Embryonic facial prominence (tissue), 1 donor: ENCODE results near the gene FDX1.
A peak's percentile ranks its signal among the peaks of the same experiment; 100 is the strongest.

Experiments used
- DNase-seq: peaks from one replicate; pipeline ENCODE4 v3.0.0-alpha.2; 2016; ENCODE audit errors: extremely low spot score

Gene FDX1

DNA sequence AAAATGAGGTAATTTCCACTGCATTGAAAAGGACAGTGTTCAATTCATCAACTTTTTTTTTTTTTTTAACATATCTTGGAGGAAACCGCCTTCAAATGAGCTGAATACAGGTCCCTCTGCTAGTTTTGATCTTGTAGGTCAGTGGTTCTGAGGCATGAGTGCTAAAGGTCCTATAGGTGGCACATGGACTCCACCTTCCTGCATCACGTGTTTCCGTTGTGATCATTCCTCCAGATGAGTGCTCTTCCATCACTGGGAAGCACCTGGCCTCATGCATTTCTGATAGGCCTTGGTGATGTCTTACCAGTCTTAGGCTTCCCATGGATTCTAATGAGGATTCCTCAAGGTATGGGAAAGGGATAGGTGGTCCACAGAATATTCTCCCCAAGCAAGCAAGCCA, 37.8 kb downstream of the FDX1 start:
- no peak for DNase-seq

DNA sequence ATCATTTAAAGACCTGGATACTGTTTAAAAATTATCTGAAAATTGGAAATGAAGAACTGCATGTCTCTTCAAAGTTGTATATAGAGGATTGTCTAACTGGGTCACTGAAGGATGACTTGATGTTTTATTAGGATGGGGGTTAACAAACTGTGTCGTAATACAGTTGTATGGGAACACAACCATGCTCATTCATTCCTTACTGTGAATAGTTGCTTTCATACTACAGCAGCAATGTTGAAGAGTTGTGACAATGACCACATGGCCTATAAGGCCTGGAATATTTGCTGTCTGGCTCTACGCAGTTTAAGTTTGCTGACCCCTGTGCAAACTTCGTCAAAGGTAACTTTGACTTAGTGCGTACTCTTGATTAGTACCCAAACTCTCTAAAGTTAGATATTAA, 38.4 kb downstream of the FDX1 start:
- no peak for DNase-seq

GRCh38 chr11:110469127-110469526, 39.4 kb downstream of the FDX1 start:
- no peak for DNase-seq

DNA sequence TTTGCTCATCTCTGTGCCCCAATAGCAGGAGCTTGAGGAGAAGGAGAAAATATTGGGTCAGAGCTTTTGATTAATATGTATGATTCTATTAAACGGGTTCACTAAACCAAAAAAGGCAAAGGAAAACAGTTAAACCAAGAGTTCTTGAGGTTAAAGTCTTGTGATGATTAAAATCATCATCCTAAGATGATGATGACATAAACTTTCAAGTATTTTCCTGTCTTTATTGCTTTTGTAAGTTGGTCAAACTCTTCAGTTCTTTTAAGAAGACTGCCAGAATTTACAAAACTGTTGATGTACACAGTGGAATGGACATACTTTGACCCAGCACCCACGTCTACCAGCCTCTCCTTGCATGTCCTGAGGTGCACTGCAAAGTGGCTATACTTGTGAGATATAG, 41.0 kb downstream of the FDX1 start:
- DNase-seq = no peak

GRCh38 chr11:110471371-110471770, 41.6 kb downstream of the FDX1 start:
- no peak for DNase-seq

DNA sequence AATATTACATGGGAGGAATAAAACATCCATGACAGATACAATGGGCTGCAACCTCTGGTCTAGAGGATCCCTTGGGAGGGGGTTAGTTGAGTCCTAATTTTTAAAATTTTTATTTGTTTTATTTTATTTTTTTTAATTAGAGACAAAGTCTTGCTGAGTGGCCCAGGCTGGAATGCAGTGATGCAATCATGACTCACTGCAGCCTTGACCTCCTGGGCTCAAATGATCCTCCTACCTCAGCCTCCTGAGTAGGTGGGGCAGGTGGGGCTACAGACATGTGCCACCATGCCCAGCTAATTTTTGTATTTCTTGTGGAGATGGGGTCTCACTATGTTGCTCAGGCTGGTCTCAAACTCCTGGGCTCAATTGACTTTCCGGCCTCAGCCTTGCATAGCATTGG, 43.1 kb downstream of the FDX1 start:
- DNase-seq = no peak

DNA sequence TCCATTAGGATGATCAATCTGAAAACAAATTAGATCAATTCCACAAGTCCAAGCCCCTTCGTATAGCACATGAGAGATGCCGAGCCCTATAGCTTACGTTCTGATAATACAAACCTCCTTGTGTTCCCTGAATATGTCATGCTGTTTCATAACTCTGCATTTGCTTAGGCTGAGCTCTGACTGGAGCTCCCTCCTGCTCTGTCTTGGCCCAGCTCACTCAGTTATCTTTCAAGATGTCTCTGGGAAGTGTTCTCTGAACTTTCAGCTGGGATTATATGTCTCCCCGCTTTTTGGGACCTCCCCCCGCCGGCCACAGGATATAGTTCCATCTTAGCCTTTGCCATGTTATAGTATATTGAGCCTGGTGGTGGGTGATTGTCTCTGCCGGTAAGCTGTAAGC, 44.0 kb downstream of the FDX1 start:
- no peak for DNase-seq

GRCh38 chr11:110474578-110474977, 44.8 kb downstream of the FDX1 start:
- DNase-seq = no peak

DNA sequence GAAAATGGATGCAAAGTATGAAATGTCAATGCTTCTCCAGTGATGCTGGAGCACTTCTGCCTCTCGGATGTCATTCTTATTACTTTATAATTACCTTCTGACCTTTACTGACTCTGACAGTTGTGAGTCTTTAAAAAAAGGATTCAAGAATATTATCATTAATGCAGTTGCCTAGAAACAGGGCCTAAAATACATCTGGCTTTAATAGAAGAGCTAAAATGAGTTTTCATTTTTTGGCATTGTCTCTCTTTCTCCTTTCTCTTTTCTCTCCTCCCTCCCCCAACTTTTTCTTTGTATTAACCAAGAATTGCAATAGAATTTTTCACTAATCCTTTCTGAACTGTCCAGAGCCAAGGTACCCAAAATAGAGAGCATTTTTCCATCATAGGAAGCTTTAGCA, 45.9 kb downstream of the FDX1 start:
- DNase-seq = peak; percentile 65

GRCh38 chr11:110478410-110478809, 48.7 kb downstream of the FDX1 start:
- no peak for DNase-seq

- no peak for DNase-seq
Observed at GRCh38 chr11:110479108-110480101, 49.7 kb downstream of the FDX1 start.

- no peak for DNase-seq
Observed at GRCh38 chr11:110481523-110481922, 51.8 kb downstream of the FDX1 start.

GRCh38 chr11:110486156-110486555, 56.4 kb downstream of the FDX1 start:
- DNase-seq = no peak

- no peak for DNase-seq
Observed at GRCh38 chr11:110488446-110488845, 58.7 kb downstream of the FDX1 start.

GRCh38 chr11:110490886-110491285, 61.1 kb downstream of the FDX1 start:
- no peak for DNase-seq

- DNase-seq = peak; percentile 85
Observed at GRCh38 chr11:110491577-110492320, 62.0 kb downstream of the FDX1 start.

- no peak for DNase-seq
Observed at GRCh38 chr11:110492321-110492685, 62.6 kb downstream of the FDX1 start.

GRCh38 chr11:110493346-110493745, 63.6 kb downstream of the FDX1 start:
- no peak for DNase-seq

DNA sequence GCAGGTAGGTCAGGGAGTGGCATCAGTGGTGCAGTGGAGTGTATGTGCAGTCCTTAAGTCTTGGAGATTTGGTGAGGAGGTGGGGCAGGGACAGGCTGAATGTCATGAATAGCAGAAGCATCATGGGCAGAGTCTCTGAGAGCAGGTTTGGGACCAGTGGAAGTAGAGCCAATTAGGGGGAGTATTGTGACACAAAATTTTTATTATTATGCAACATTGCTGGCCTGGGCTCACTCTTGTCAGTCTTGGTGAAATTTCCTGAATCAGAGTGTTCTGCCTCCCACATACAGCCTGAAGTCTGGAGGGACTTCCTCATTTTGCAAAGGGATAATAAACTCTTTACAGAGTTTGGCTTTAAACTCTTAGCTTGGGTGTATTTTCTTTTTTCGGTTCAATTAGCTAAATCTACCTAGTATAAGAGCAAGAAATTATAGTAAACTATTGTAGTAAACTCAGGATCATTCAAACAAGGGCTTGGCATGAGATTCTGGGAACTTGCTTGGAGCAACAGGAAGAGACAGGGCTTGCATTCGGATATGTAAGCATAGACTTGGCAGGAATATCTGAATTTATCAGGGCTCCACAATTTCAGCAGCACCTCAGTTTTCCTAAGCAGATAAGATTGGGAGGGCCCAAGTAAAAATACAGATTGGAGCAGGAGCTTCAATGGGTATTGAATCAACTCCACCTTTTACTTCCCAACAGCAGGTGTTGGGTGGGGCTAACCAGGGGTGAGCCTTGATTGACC, 67.7 kb downstream of the FDX1 start:
- DNase-seq = no peak

GRCh38 chr11:110501428-110501827, 71.7 kb downstream of the FDX1 start:
- DNase-seq = no peak

DNA sequence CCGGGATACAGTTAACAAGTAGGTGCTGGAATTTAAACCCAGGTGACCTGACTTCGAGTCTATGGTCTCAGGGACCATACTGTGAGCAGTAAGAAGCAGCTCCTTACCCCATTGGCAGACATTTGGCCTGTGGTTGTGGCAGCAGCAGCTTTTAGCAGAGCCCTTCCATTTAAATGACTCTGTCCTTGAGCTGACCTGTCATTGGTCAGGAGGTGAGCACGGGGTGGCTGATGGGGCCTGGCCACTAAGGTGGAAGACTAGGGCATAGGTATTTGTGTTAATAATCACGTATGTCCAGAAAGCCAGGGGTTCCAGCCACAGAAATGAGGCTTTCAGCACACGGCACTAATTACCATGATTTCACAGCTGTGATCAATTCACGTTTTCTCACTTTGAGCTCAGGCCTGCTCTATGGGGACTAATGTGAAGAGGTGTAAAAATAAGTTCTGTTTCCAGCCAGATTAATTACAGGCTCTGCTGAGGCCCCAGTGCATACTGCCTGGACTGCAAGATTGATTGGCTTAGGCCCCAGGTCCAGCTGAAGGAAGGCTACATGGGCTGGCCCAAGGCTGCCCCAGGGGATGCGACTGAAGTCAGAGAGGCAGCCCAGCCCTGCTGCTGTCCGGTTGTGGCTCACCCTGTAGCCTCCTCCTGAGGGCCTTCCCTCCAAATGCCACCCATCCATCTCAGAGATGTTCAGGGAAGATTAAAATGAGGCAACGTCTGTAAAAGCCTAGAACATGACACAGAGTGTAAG, 76.0 kb downstream of the FDX1 start:
- no peak for DNase-seq

DNA sequence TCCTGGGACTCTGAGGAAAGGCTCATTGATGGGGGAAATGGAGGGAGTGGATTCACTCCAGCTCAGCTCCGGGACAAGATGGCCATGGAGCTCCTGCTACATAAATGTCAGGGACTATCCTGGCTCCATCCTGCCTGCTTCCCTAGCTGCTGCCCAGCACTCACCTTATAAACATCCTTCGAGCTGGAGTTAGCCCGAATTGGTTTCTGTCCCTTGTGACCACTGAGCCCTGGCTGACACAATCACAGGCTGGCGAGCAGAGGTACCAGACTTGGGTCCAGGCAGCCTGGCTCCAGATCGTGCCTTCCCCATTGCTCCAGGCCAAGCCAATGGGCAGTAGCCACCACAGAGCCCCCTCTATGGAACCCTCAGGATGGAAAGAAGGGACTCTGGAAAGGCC, 77.6 kb downstream of the FDX1 start:
- no peak for DNase-seq
